ENCODE results near the gene AGBL4.

Gene AGBL4

GRCh38 chr1:48627486-48627885 lies 1396.3 kb downstream of the AGBL4 start:
- no peak for DNase-seq

GRCh38 chr1:48619539-48619938 lies 1404.2 kb downstream of the AGBL4 start:
- DNase-seq = no peak

GRCh38 chr1:48617252-48617651 lies 1406.5 kb downstream of the AGBL4 start:
- no peak for DNase-seq

GRCh38 chr1:48616710-48617109 lies 1407.0 kb downstream of the AGBL4 start:
- DNase-seq = no peak

GRCh38 chr1:48611841-48612240 lies 1411.9 kb downstream of the AGBL4 start:
- no peak for DNase-seq

- DNase-seq = no peak
Measured at GRCh38 chr1:48610628-48611542, 1412.9 kb downstream of the AGBL4 start.

GRCh38 chr1:48608882-48609281 lies 1414.9 kb downstream of the AGBL4 start:
- DNase-seq = no peak

GRCh38 chr1:48603222-48603621 lies 1420.5 kb downstream of the AGBL4 start:
- DNase-seq = no peak

GRCh38 chr1:48602349-48602748 lies 1421.4 kb downstream of the AGBL4 start:
- DNase-seq = no peak

- DNase-seq = no peak
Measured at GRCh38 chr1:48600182-48600581, 1423.6 kb downstream of the AGBL4 start.

- no peak for DNase-seq
Measured at GRCh38 chr1:48597663-48598062, 1426.1 kb downstream of the AGBL4 start.

- no peak for DNase-seq
Measured at GRCh38 chr1:48596046-48596445, 1427.7 kb downstream of the AGBL4 start.

GRCh38 chr1:48595613-48596012 lies 1428.1 kb downstream of the AGBL4 start:
- no peak for DNase-seq

GRCh38 chr1:48592330-48592729 lies 1431.4 kb downstream of the AGBL4 start:
- DNase-seq = no peak

GRCh38 chr1:48591181-48591580 lies 1432.6 kb downstream of the AGBL4 start:
- DNase-seq = no peak

GRCh38 chr1:48588061-48588460 lies 1435.7 kb downstream of the AGBL4 start:
- no peak for DNase-seq

- DNase-seq = no peak
Measured at GRCh38 chr1:48582408-48582807, 1441.3 kb downstream of the AGBL4 start.

GRCh38 chr1:48581270-48581669 lies 1442.5 kb downstream of the AGBL4 start:
- DNase-seq = no peak

- no peak for DNase-seq
Measured at GRCh38 chr1:48576565-48576964, 1447.2 kb downstream of the AGBL4 start.

GRCh38 chr1:48572646-48573258 lies 1451.0 kb downstream of the AGBL4 start:
- peak; percentile 19 to 49 for DNase-seq

- no peak for DNase-seq
Measured at GRCh38 chr1:48572134-48572533, 1451.6 kb downstream of the AGBL4 start.

GRCh38 chr1:48571303-48571987 lies 1452.3 kb downstream of the AGBL4 start:
- no peak for DNase-seq

GRCh38 chr1:48570568-48570967 lies 1453.2 kb downstream of the AGBL4 start:
- no peak for DNase-seq

- no peak for DNase-seq
Measured at GRCh38 chr1:48568501-48568900, 1455.3 kb downstream of the AGBL4 start.
